HT-29 (cell line): Measurements from ENCODE around the gene PARP6. TPM values are rescaled to one million over a fixed set of nuclear protein-coding genes. Genes with fewer than 3 reads are reported as not detected.

Experiments used
- DNase-seq: peaks from one replicate; pipeline ENCODE4 v3.0.0-alpha.2; 2015; ENCODE audit warnings: low spot score
- total RNA-seq: library from RNA; depleted of rRNA; stranded (reverse); fragments of >200 nt; shearing (Covaris generic); gene quantifications from 2 replicates; pipeline ENCODE4 v1.2.3, GENCODE V29; 2014; rRNA removed

The PARP6 gene
- total RNA-seq, 1 experiment from 2014 or later: 49.9 TPM

DNA sequence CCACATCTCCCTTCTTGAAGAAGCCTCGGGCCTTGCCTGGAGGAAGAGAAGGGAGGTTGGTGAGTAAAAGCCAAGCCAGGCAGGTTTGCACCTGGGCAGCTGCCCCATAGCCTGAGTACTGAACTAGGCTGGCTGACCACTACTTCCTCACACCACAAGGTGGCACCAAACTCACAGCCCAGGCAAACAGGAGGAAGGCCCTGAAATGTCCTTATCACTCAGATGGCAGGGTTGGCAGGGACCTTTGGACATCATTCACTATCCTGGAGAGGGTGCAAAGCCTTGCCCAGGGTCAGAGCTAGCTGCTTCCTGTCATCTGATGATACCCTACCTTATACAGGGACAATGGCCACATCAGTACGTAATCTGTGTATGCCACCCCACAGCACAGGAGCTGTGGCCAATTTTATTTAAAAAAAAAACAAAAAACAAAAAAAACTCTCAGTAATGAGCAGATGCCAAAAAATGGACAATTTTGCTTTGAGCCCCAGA is 72.6 kb downstream of the PARP6 start:
- peak; percentile 95 for DNase-seq

DNA sequence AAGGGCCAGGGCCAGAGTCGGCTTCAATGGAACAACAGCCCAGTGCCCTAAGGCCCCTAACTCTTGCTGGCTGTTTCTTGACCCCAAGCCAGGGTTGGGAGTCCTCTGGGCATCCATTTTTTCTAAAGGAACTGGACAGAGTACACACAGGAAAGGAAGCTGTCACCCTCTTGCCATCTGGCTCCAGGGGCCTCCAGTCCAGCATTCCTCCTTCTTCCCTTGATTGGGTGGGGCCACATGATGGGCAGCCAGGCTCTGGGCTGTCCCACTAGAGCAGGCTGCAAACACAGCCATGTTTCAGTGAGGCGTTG is 73.2 kb downstream of the PARP6 start:
- no peak for DNase-seq

DNA sequence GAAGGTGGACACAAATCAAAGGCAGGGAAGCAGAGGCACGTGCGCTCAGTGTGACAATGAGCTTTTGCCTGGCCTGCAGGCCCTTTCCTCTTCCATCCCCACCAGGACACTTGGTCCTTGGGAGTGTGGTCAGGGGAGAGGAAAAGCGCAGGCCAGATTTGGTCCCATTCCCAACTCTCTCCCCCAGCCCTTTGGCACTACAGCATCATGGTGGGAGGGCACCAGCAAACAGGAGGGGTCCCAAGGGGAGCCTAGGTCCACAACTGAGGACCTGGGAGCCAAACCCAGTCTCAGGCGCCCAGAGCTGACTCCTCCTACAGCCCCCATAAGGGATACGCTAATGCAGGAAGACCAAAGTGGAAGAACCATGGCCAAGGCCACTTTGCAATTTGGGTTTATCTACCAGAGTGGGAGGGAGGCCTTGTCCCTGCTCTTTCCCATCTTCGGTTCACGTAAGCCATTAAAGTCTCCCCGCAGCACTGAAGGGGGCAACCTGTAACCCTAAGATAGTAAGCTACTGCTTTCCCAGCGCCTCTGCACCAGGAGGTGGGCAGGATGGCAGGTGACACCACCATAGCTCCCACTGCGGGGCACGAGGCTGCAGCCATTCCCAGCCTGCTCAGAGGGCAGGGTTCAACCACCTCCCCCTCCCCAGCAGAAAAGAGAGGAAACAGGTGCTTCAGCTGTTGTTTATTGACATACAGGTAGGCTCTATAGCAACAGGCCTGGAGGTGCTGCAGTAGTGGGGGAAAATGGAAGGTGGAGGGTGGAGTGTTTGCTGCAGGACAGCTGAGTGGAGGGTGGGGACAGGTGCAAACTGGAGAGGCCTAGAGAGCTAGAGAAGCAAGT is 73.8 kb downstream of the PARP6 start:
- DNase-seq: no peak

DNA sequence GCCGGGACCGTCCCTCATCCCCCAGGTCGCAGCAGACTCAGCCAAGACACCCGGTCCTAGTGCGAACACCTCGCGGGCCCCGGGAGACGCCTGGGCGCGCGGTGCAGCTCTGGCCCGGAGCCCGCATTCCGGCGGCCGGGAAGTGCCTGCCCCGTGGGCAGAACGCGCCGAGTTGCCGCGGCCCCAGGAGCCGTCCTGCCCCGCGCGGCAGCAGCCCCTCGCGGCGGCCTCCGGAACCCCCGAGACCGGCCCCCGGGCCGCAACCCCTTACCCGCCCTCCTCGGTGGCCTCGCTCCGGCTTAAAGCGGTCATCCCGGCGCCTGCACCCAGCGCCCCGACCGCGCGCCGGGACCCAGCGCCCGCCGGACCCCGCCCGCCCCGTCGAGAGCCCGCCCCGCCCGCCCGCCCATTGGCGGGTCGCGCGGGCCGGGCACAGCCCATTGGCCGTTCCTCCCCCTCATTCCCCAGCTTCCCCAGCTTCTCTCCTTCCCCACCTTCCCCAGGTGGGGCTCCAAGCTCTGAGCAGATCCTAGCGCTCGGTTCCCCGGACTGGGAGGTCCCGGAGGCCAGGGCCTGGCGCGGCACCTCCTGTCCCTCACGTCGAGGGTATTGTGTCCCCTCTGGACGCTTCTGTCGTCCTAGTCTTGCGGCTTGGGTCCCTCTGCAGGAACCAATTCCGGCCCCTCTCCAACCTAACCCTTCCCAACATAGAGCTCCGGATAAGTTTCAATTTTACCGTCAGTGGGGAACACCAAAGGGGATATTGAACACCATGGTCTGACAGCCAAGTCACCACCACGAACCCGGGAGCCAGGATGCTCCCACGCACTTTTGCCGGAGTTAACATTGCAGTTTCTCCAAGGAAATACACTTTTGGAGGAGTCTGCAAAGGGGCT is 74.6 kb downstream of the PARP6 start, which contains the start of gene GRAMD2A:
GRAMD2A (minus strand) TSS at position 328 of the 896 bp plus-strand sequence.
- peak; percentile 79 for DNase-seq

DNA sequence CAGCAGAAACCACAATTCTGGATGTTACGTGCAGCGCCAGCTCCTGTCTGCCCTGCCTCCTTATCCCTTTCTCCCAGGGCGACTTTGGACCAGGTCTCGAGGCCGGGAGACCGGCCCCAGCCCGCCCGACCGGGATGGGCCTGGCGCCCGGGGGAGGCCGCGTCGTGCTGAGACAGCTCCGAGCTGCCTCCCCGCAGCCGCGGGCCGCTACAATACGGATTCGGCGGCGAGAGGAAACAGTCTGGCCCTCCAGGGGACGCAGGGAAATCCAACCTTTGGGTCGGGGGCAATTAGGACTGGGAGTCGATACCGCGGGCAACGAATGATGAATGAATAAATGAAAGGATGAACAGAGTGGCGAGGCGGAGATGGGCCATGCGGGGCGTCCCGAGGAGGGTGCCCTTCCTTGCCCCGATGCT is 75.3 kb downstream of the PARP6 start:
- no peak for DNase-seq

DNA sequence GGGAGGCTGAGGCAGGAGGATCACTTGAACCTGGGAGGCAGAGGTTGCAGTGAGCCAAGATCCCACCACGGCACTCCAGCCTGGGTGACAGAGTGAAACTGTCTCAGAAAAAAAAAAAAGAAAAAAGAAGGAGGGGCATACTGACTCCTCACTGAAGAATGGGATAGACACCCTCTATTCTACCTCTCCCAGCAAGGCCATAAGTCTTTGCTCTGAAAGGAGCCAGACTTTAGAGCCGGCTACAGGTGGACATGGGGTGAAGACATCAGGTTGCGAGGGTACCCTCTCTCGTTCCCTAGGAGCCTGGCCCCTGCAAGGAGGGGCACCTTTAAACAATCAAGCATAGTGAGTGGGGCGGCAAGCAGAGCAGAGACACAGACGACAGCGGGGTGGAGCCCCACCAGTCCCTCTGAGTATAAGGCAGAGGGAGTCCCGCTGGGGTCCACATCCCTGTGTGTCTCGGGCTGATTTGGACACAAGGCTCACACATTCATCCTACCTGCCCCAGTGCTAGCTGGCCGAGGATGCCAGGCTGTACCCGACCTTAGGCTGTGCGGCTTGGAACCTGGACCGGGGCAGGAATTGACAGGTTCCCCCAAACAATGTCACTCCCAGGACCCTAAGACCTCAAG is 75.8 kb downstream of the PARP6 start:
- no peak for DNase-seq

DNA sequence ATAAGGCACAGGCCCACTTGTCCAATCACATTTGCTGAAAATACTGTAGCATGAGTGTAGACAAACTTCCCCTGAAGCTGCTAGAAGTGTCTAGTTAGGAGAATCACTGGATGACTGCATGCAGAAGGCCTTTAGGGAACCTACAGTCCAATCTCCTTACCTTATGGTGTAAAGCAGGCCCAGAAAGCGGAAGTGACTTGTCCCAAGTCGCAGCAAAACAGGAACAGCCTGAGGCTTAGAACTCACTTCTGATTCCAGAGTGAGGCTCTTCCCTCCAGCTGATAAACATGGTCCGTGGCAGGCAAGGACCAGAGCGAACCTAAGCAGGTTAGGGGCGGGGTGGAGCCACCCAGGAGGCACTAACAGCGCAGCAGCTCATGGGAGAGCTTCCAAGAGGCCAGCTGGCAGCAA is 77.2 kb downstream of the PARP6 start:
- no peak for DNase-seq

DNA sequence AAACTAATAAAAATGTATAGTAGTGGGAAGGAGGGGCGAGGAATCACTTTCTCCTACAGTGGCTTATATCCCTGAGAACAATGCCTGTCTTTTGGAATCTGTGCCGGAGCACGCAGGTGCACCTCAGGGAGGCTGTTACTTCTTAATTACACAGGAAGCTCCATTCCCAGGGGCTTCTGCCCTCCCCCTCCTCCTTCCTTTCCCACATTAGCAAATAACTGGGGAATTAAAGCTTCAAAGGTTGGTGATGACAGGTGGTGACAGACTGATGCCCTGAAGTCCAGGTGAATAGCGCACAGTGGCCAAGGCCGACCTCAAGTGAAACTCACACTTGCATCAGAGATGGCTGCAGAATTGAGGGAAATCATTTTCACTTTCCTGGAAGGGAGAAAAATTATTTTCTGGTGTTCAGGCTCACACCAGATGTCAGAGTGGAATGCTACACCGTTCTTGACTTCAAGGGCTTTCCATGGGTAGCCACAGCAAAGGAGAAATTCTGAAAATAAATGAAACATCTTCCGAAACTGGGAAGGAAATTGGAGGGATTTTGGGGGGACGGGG is 78.4 kb downstream of the PARP6 start:
- no peak for DNase-seq

DNA sequence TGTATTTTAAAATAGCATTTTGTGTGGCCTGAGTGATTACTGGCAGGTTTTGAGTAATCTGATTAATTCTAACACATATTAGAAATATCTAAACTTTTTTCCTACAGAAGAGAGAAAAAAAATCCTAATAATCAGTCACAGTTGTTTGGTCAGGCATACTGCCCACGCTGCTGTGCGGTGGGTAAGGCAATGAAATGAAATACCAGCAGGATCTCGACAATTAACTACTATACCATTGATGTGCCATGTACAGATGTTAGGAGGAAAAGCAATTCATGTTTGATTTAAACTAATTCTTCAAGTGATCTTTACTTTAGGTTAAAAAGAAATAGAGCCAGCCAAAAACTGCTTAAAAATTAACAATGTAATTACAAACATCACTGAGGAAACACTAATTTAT is 79.9 kb downstream of the PARP6 start:
- DNase-seq: no peak

Other genes with a start within 250 kb of the PARP6 start
- gene MYO9A, start 154.4 kb downstream of the PARP6 start, total RNA-seq: 7.2 and 11.4 TPM in 2 replicates
- gene SENP8, start 154.2 kb downstream of the PARP6 start, total RNA-seq: 0.66 and 3.2 TPM in 2 replicates
- gene GRAMD2A, start 74.8 kb downstream of the PARP6 start, total RNA-seq: 0.03 and 0.29 TPM in 2 replicates
- 1,702 and 1,855 TPM in 2 replicates for gene PKM, start 41.4 kb downstream of the PARP6 start, total RNA-seq
- gene CELF6, start 47.6 kb upstream of the PARP6 start, total RNA-seq: 0.31 and 0.55 TPM in 2 replicates
- gene HEXA, start 103.5 kb upstream of the PARP6 start, total RNA-seq: 90.3 and 95.0 TPM in 2 replicates
- gene TMEM202, start 125.8 kb upstream of the PARP6 start, total RNA-seq: not detected in 2 replicates
- gene ARIH1, start 201.8 kb upstream of the PARP6 start, total RNA-seq: 39.4 and 44.1 TPM in 2 replicates